Breast epithelium (tissue), 3 donors: ENCODE results near the gene NT5DC1.

Experiments used
- CTCF ChIP-seq, 3 donors: fragments of 450-650 bp; IDR thresholded peaks; one replicate each; pipeline ENCODE4 v1.5.1; 2016 to 2017; ENCODE audit warnings: antibody characterized with exemption in 3 of 3, mild to moderate bottlenecking in 3 of 3, moderate library complexity in 3 of 3
- POLR2A ChIP-seq: fragments of 450-650 bp; IDR thresholded peaks from one replicate; pipeline ENCODE4 v1.6.1; 2016; ENCODE audit warnings: antibody characterized with exemption, mild to moderate bottlenecking, moderate library complexity
- POLR2AphosphoS5 ChIP-seq, 3 donors: sonication (generic); formaldehyde crosslinking; IDR thresholded peaks; one replicate each; pipeline ENCODE4 v1.6.1; 2017; ENCODE audit warnings: antibody characterized with exemption in 3 of 3

GRCh38 chr6:116205281-116205680 is 104.6 kb downstream of the NT5DC1 start:
- TF ChIP-seq POLR2A (no peak), CTCF (IDR thresholded peaks at IDR 0.05) (no peak), POLR2AphosphoS5 (IDR thresholded peaks at IDR 0.05) (no peak)
